ENCODE results near the gene IFT27.

GRCh38 chr22:36740716-36741115, 35.2 kb downstream of the IFT27 start:
- TF ChIP-seq, protein P1, sequence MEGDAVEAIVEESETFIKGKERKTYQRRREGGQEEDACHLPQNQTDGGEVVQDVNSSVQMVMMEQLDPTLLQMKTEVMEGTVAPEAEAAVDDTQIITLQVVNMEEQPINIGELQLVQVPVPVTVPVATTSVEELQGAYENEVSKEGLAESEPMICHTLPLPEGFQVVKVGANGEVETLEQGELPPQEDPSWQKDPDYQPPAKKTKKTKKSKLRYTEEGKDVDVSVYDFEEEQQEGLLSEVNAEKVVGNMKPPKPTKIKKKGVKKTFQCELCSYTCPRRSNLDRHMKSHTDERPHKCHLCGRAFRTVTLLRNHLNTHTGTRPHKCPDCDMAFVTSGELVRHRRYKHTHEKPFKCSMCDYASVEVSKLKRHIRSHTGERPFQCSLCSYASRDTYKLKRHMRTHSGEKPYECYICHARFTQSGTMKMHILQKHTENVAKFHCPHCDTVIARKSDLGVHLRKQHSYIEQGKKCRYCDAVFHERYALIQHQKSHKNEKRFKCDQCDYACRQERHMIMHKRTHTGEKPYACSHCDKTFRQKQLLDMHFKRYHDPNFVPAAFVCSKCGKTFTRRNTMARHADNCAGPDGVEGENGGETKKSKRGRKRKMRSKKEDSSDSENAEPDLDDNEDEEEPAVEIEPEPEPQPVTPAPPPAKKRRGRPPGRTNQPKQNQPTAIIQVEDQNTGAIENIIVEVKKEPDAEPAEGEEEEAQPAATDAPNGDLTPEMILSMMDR (conservative IDR thresholded peaks at IDR 0.05; ENCODE audit: low read depth in 2 of 2), result no peak
- TF ChIP-seq, protein P2, sequence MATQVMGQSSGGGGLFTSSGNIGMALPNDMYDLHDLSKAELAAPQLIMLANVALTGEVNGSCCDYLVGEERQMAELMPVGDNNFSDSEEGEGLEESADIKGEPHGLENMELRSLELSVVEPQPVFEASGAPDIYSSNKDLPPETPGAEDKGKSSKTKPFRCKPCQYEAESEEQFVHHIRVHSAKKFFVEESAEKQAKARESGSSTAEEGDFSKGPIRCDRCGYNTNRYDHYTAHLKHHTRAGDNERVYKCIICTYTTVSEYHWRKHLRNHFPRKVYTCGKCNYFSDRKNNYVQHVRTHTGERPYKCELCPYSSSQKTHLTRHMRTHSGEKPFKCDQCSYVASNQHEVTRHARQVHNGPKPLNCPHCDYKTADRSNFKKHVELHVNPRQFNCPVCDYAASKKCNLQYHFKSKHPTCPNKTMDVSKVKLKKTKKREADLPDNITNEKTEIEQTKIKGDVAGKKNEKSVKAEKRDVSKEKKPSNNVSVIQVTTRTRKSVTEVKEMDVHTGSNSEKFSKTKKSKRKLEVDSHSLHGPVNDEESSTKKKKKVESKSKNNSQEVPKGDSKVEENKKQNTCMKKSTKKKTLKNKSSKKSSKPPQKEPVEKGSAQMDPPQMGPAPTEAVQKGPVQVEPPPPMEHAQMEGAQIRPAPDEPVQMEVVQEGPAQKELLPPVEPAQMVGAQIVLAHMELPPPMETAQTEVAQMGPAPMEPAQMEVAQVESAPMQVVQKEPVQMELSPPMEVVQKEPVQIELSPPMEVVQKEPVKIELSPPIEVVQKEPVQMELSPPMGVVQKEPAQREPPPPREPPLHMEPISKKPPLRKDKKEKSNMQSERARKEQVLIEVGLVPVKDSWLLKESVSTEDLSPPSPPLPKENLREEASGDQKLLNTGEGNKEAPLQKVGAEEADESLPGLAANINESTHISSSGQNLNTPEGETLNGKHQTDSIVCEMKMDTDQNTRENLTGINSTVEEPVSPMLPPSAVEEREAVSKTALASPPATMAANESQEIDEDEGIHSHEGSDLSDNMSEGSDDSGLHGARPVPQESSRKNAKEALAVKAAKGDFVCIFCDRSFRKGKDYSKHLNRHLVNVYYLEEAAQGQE (IDR thresholded peaks at IDR 0.05; ENCODE audit: unreplicated experiment), result no peak
- TF ChIP-seq EZH2 (IDR thresholded peaks at IDR 0.05; ENCODE audit: low read depth, unreplicated experiment) (no peak), NANOG (IDR thresholded peaks at IDR 0.05; ENCODE audit: borderline replicate concordance) (no peak), EZH2phosphoT487 (IDR thresholded peaks at IDR 0.05; ENCODE audit: unreplicated experiment) (no peak), CREB1 (CRISPR knock-in tag; IDR thresholded peaks at IDR 0.05; ENCODE audit: low read depth) (no peak), POLR2AphosphoS5 (IDR thresholded peaks at IDR 0.05; ENCODE audit: low read depth) (no peak), JUNB (IDR thresholded peaks at IDR 0.05; ENCODE audit: unreplicated experiment) (no peak), ZNF331 (CRISPR knock-in tag; IDR thresholded peaks at IDR 0.05; ENCODE audit: low read depth) (no peak)

Data from GM23338 (cell line).